Upper lobe of left lung (tissue), 4 donors: ENCODE data around the gene EIF2B4.

Experiments used
- CTCF ChIP-seq, 6 experiments: fragments of 450-650 bp in 4 of 6; fragments of 200-600 bp in 2 of 6; sonication (generic) in 2 of 6; IDR thresholded peaks; one replicate each; pipeline ENCODE4 v1.5.1; 2016 to 2019; ENCODE audit warnings: antibody characterized with exemption in 6 of 6
- POLR2A ChIP-seq, 4 donors: fragments of 450-650 bp; IDR thresholded peaks; one replicate each; pipeline ENCODE4 v1.5.1; 2016 to 2017; ENCODE audit warnings: antibody characterized with exemption in 4 of 4, mild to moderate bottlenecking in 2 of 4
- POLR2AphosphoS5 ChIP-seq, 2 donors: sonication (generic); formaldehyde crosslinking; IDR thresholded peaks; one replicate each; pipeline ENCODE4 v1.5.1; 2017; ENCODE audit warnings: antibody characterized with exemption in 2 of 2

GRCh38 chr2:27407798-27408491 is 37.8 kb upstream of the EIF2B4 start:
- no peak for TF ChIP-seq POLR2AphosphoS5 (IDR thresholded peaks at IDR 0.05)
- peak; percentile 19 to 51 (median 46) for TF ChIP-seq CTCF (IDR thresholded peaks at IDR 0.05)
- TF ChIP-seq POLR2A (IDR thresholded peaks at IDR 0.05): no peak
